SH-SY5Y (cell line): ENCODE results near the gene PCP4.

Experiments
- GATA2 ChIP-seq: IDR thresholded peaks from 2 replicates; pipeline ENCODE4 v1.6.1; 2011; ENCODE audit warnings: mild to moderate bottlenecking, low read depth, low read length
- GATA3 ChIP-seq: IDR thresholded peaks from 2 replicates; pipeline ENCODE4 v1.6.1; 2011; ENCODE audit warnings: low read depth, mild to moderate bottlenecking, low read length, moderate library complexity

PCP4 gene

GRCh38 chr21:39882839-39883195, 15.6 kb downstream of the PCP4 start:
- TF ChIP-seq GATA3 (no peak), GATA2 (no peak)

GRCh38 chr21:39885119-39885848, 18.0 kb downstream of the PCP4 start:
- TF ChIP-seq GATA2 (no peak), GATA3 (no peak)

- TF ChIP-seq GATA2 (no peak), GATA3 (no peak)
These were observed 21.6 kb downstream of the PCP4 start for GRCh38 chr21:39888848-39889247.

- TF ChIP-seq GATA2: no peak
- TF ChIP-seq GATA3: no peak
These were observed 23.9 kb downstream of the PCP4 start for GRCh38 chr21:39891111-39891510.

- TF ChIP-seq GATA3: no peak
- TF ChIP-seq GATA2: no peak
These were observed 33.3 kb downstream of the PCP4 start for GRCh38 chr21:39900491-39900890.

GRCh38 chr21:39900911-39901310, 33.7 kb downstream of the PCP4 start:
- no peak for TF ChIP-seq GATA2
- no peak for TF ChIP-seq GATA3

GRCh38 chr21:39902986-39903385, 35.7 kb downstream of the PCP4 start:
- TF ChIP-seq GATA3: no peak
- no peak for TF ChIP-seq GATA2

GRCh38 chr21:39904457-39904856, 37.2 kb downstream of the PCP4 start:
- TF ChIP-seq GATA3: no peak
- TF ChIP-seq GATA2: no peak

GRCh38 chr21:39908265-39908923, 41.2 kb downstream of the PCP4 start:
- TF ChIP-seq GATA3: no peak

- TF ChIP-seq GATA3 (no peak), GATA2 (no peak)
These were observed 44.3 kb downstream of the PCP4 start for GRCh38 chr21:39911286-39912199.

GRCh38 chr21:39913706-39914305, 46.6 kb downstream of the PCP4 start:
- TF ChIP-seq GATA3 (no peak), GATA2 (no peak)

- TF ChIP-seq GATA2 (no peak), GATA3 (no peak)
These were observed 48.6 kb downstream of the PCP4 start for GRCh38 chr21:39915881-39916280.

- TF ChIP-seq GATA3 (no peak), GATA2 (no peak)
These were observed 51.3 kb downstream of the PCP4 start for GRCh38 chr21:39918558-39918957.

GRCh38 chr21:39923476-39923875, 56.2 kb downstream of the PCP4 start:
- TF ChIP-seq GATA2 (no peak), GATA3 (no peak)
